H9 (cell line): Measurements from ENCODE around the gene ASGR1. TPM values are rescaled to one million over a fixed set of nuclear protein-coding genes. Genes with fewer than 3 reads are reported as not detected.
A peak's percentile ranks its signal among the peaks of the same experiment; 100 is the strongest.

ENCODE experiments used
- DNase-seq: peaks from one replicate; pipeline ENCODE4 v3.0.0-alpha.2; 2017
- H2AFZ ChIP-seq: one replicate; pipeline ENCODE4 v1.6.1; 2013; ENCODE audit warnings: mild to moderate bottlenecking, low read length, control low read depth, moderate library complexity
- H2AK5ac ChIP-seq: 2 replicates; pipeline ENCODE4 v1.6.1; 2013; ENCODE audit warnings: low read length, control low read depth, mixed read lengths; ENCODE audit not compliant: insufficient read length
- H2BK120ac ChIP-seq: one replicate; pipeline ENCODE4 v1.6.1; 2013; ENCODE audit warnings: low read depth, mild to moderate bottlenecking, low read length, control low read depth, inconsistent platforms; ENCODE audit not compliant: poor library complexity, severe bottlenecking
- H2BK12ac ChIP-seq: 2 replicates; pipeline ENCODE4 v1.6.1; 2013; ENCODE audit warnings: low read length, control low read depth, mixed read lengths, low read depth; ENCODE audit not compliant: insufficient read length
- H2BK15ac ChIP-seq: 2 replicates; pipeline ENCODE4 v1.6.1; 2013; ENCODE audit warnings: low read depth, low read length, control low read depth
- H2BK20ac ChIP-seq: one replicate; pipeline ENCODE4 v1.6.1; 2013; ENCODE audit warnings: low read depth, mild to moderate bottlenecking, low read length, control low read depth, inconsistent platforms; ENCODE audit not compliant: poor library complexity, severe bottlenecking
- H2BK5ac ChIP-seq: 2 replicates; pipeline ENCODE4 v1.6.1; 2013; ENCODE audit warnings: low read length, control low read depth, mixed read lengths; ENCODE audit not compliant: insufficient read length
- H3K14ac ChIP-seq: 2 replicates; pipeline ENCODE4 v1.6.1; 2013; ENCODE audit warnings: low read length, control low read depth; ENCODE audit not compliant: insufficient read depth
- H3K18ac ChIP-seq: 2 replicates; pipeline ENCODE4 v1.6.1; 2013; ENCODE audit warnings: low read depth, mild to moderate bottlenecking, mixed read lengths, low read length, control low read depth; ENCODE audit not compliant: insufficient read length
- H3K23ac ChIP-seq: 2 replicates; pipeline ENCODE4 v1.6.1; 2013; ENCODE audit warnings: low read length, control low read depth, mixed read lengths, low read depth; ENCODE audit not compliant: insufficient read length
- H3K23me2 ChIP-seq: 2 replicates; pipeline ENCODE4 v1.6.1; 2013; ENCODE audit warnings: low read depth, mild to moderate bottlenecking, mixed read lengths, low read length, control low read depth; ENCODE audit not compliant: insufficient read length, poor library complexity, severe bottlenecking
- H3K27ac ChIP-seq: 2 replicates; pipeline ENCODE4 v1.5.1; 2013; ENCODE audit warnings: low read length, control low read depth, mixed read lengths, low read depth; ENCODE audit not compliant: insufficient read length
- H3K27me3 ChIP-seq: 2 replicates; pipeline ENCODE4 v1.6.1; 2013; ENCODE audit warnings: low read length, control low read depth, inconsistent platforms; ENCODE audit not compliant: insufficient read depth
- H3K4ac ChIP-seq: 2 replicates; pipeline ENCODE4 v1.6.1; 2013; ENCODE audit warnings: low read depth, mild to moderate bottlenecking, control low read depth, inconsistent platforms, low read length, moderate library complexity
- H3K4me1 ChIP-seq: 2 replicates; pipeline ENCODE4 v1.6.1; 2013; ENCODE audit warnings: low read length, control low read depth, inconsistent platforms; ENCODE audit not compliant: insufficient read depth
- H3K4me2 ChIP-seq: 2 replicates; pipeline ENCODE4 v1.6.1; 2013; ENCODE audit warnings: low read length, control low read depth, mixed read lengths; ENCODE audit not compliant: insufficient read length, insufficient read depth
- H3K56ac ChIP-seq: 2 replicates; pipeline ENCODE4 v1.6.1; 2013; ENCODE audit warnings: low read depth, mild to moderate bottlenecking, mixed read lengths, low read length, control low read depth; ENCODE audit not compliant: insufficient read length
- H3K79me1 ChIP-seq: 2 replicates; pipeline ENCODE4 v1.6.1; 2013; ENCODE audit warnings: low read depth, mild to moderate bottlenecking, moderate library complexity, low read length, control low read depth, inconsistent platforms; ENCODE audit not compliant: insufficient read depth, poor library complexity, severe bottlenecking
- H3K79me2 ChIP-seq: 2 replicates; pipeline ENCODE4 v1.6.1; 2013; ENCODE audit warnings: low read length, control low read depth, inconsistent platforms; ENCODE audit not compliant: insufficient read depth
- H3K9ac ChIP-seq: 2 replicates; pipeline ENCODE4 v1.6.1; 2013; ENCODE audit warnings: low read length, control low read depth, mixed read lengths; ENCODE audit not compliant: insufficient read length; ENCODE audit errors: extremely low read depth
- H3K9me3 ChIP-seq: one replicate; pipeline ENCODE4 v1.6.1; 2013; ENCODE audit warnings: low read depth, low read length, inconsistent platforms; ENCODE audit not compliant: control insufficient read depth
- H3T11ph ChIP-seq: one replicate; pipeline ENCODE4 v1.6.1; 2013; ENCODE audit warnings: mild to moderate bottlenecking, low read length, control low read depth, inconsistent platforms
- H4K20me1 ChIP-seq: one replicate; pipeline ENCODE4 v1.6.1; 2013; ENCODE audit not compliant: control insufficient read depth, insufficient read length, insufficient read depth
- H4K5ac ChIP-seq: 2 replicates; pipeline ENCODE4 v1.6.1; 2013; ENCODE audit warnings: low read depth, mild to moderate bottlenecking, mixed read lengths, low read length, control low read depth; ENCODE audit not compliant: insufficient read length
- H4K8ac ChIP-seq: replicated peaks from 2 replicates; pipeline ENCODE4 v1.6.1; 2013; ENCODE audit warnings: low read length, control low read depth, mixed read lengths, low read depth; ENCODE audit not compliant: insufficient read length
- H4K91ac ChIP-seq: 2 replicates; pipeline ENCODE4 v1.6.1; 2013; ENCODE audit warnings: low read depth, mild to moderate bottlenecking, moderate library complexity, mixed read lengths, low read length, control low read depth; ENCODE audit not compliant: insufficient read length
- H3K27ac Mint-ChIP-seq, 3 experiments: 2 replicates in 2 of 3; 3 replicates in 1 of 3; pipeline ENCODE4 v1.8.0; 2020 to 2021; ENCODE audit warnings: mixed read lengths in 3 of 3, mild to moderate bottlenecking in 1 of 3, moderate library complexity in 1 of 3
- H3K27me3 Mint-ChIP-seq: 2 replicates; pipeline ENCODE4 v1.8.0; 2021; ENCODE audit warnings: low read depth, mild to moderate bottlenecking, moderate library complexity, mixed read lengths
- H3K36me3 Mint-ChIP-seq, 3 experiments: 2 replicates in 2 of 3; 3 replicates in 1 of 3; pipeline ENCODE4 v1.8.0; 2020 to 2021; ENCODE audit warnings: low read depth in 3 of 3, mixed read lengths in 3 of 3; ENCODE audit not compliant: insufficient read depth in 1 of 3
- H3K4me1 Mint-ChIP-seq, 2 experiments: 2 replicates each; pipeline ENCODE4 v1.8.0; 2020; ENCODE audit warnings: mixed read lengths in 2 of 2
- H3K4me3 Mint-ChIP-seq, 2 experiments: 2 replicates in 1 of 2; 3 replicates in 1 of 2; pipeline ENCODE4 v1.8.0; 2020 to 2021; ENCODE audit warnings: mild to moderate bottlenecking in 2 of 2, mixed read lengths in 2 of 2, moderate library complexity in 1 of 2
- H3K9me3 Mint-ChIP-seq, 2 experiments: 2 replicates in 1 of 2; 3 replicates in 1 of 2; pipeline ENCODE4 v1.8.0; 2020; ENCODE audit warnings: mild to moderate bottlenecking in 2 of 2, mixed read lengths in 2 of 2, moderate library complexity in 1 of 2
- CTCF ChIP-seq: fragments of 200-600 bp; sonication (generic); conservative IDR thresholded peaks from 3 replicates; pipeline ENCODE4 v1.8.0; 2021; ENCODE audit warnings: antibody characterized with exemption, mild to moderate bottlenecking
- WGBS: extraction: QIAGEN DNeasy Blood & Tissue Kit; methylation state at CpG from one replicate; pipeline ENCODE4 v1.1.7; 2013; ENCODE audit warnings: missing lambda C conversion rate, low lambda C conversion rate, mixed read lengths; ENCODE audit not compliant: insufficient read length; ENCODE audit errors: extremely low coverage; 5-methylcytosine and 5-hydroxymethylcytosine counted together
- total RNA-seq: library from RNA; stranded (reverse); gene quantifications from 2 replicates; pipeline ENCODE4 v1.2.1, GENCODE V29; 2021

ASGR1 gene
- total RNA-seq, 1 experiment from 2014 or later = 5.9 TPM

- Histone ChIP-seq H3K27ac (no peak overlapping the region), H3K4ac (no peak overlapping the region), H3K79me2 (no peaks in the 10 kb centered on the region), H2BK120ac (no peak overlapping the region), H4K91ac (no peak overlapping the region), H2AK5ac (no peak overlapping the region), H3K79me1 (no peaks in the 10 kb centered on the region), H3K9ac (no peak overlapping the region), H3K4me1 (no peaks in the 10 kb centered on the region), H2BK5ac (no peak overlapping the region), H4K5ac (no peak overlapping the region), H3K27me3 (no peaks in the 10 kb centered on the region), H2BK20ac (no peak overlapping the region), H3K9me3 (no peaks in the 10 kb centered on the region), H3K23me2 (peaks cover 11% of the 10 kb centered on the region), H2BK15ac (no peak overlapping the region), H3T11ph (no peak overlapping the region), H2AFZ (no peak overlapping the region), H3K56ac (no peak overlapping the region), H3K18ac (no peak overlapping the region), H3K14ac (no peak overlapping the region; the same call in 1 of the 2 replicates), H4K20me1 (no peaks in the 10 kb centered on the region), H3K4me2 (no peak overlapping the region), H4K8ac (no peak overlapping the region), H2BK12ac (no peak overlapping the region), H3K23ac (no peak overlapping the region)
- H3K4me3 Mint-ChIP-seq = peak overlapping the region; percentile 95 to 97; a peak in 3 of 5 replicates
- no peak for TF ChIP-seq CTCF
- WGBS = no CpG with 5 or more reads among the region's 10 CpGs
- peaks cover 15 to 56% (median 44%) of the 10 kb centered on the region in 3 experiments; a peak in 6 of 7 replicates for H3K36me3 Mint-ChIP-seq
- H3K27ac Mint-ChIP-seq = peak overlapping the region in 1 of 3 experiments; percentile 53; a peak in 1 of 7 replicates
- H3K4me1 Mint-ChIP-seq = peaks cover 38% of the 10 kb centered on the region in 2 experiments
- no peaks in the 10 kb centered on the region; a peak in 1 of 5 replicates for H3K9me3 Mint-ChIP-seq
- peak; percentile 26 for DNase-seq
- peaks cover 1% of the 10 kb centered on the region; the same call in 1 of the 2 replicates for H3K27me3 Mint-ChIP-seq
These were observed 42.3 kb upstream of the ASGR1 start for GRCh38 chr17:7221278-7222092.
